ENCODE measurements around the gene TUBB3. TPM values are rescaled to one million over a fixed set of nuclear protein-coding genes. Genes with fewer than 3 reads are reported as not detected.

The TUBB3 gene
- total RNA-seq, 1 experiment from 2014 or later = 159 TPM

DNA sequence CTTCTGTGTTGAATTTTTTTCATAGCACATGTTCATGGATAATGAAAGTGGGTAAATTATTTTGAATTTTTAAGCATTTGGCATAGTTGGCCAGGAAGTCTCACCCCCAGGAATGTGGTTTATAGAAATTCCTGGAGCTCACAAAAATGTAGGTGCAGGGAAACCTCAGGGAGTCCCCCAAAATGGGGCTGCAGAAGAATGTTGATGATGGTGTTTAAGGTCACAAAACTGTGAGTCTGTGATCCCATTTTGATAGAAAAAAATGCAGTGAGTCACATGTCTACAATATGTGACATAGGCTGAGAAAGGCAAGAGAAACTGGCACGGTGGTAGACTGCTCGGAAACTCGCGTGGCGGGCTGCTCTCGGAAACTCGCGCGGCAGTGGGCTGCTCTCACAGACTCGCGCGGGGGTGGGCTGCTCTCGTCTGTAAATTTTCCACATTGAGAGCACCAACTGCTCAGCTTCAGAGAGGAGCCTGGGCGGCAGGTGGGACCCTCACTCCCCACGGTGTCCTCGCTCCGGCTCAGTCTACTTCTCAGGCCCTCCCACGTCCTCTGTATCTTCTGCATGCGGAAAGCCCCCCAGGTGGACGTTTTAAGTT is 23.2 kb upstream of the TUBB3 start:
- H3K4me3 ChIP-seq (ENCODE audit: low read length) = no peak overlapping the region
- no TSS peak for BruUV-seq (replicated peaks)
- ChIA-PET CTCF (no interaction called here), POLR2A (ENCODE audit: unreplicated experiment) (no interaction called here)
- peaks cover 2% of the 10 kb centered on the region; the same call in 1 of the 2 replicates for H3K36me3 ChIP-seq (ENCODE audit: low read depth, low read length)
- H3K9me2 ChIP-seq (replicated peaks; ENCODE audit: low read length) = no peaks in the 10 kb centered on the region
- no peak for ATAC-seq
- H4K20me1 ChIP-seq (ENCODE audit: low read length) = no peaks in the 10 kb centered on the region
- H3K4me2 ChIP-seq (ENCODE audit: low read length) = no peak overlapping the region
- no peaks in the 10 kb centered on the region for H3F3A ChIP-seq (ENCODE audit: low read length, unreplicated experiment)
- no peak overlapping the region for H3K27ac ChIP-seq (ENCODE audit: low read length)
- H3K79me2 ChIP-seq (ENCODE audit: low read length) = no peaks in the 10 kb centered on the region
- H3K9me3 ChIP-seq (ENCODE audit: low read length) = no peaks in the 10 kb centered on the region
- intact Hi-C loops (cut with micrococcal nuclease) = no loop called here
- H3K27me3 ChIP-seq (ENCODE audit: low read length) = no peaks in the 10 kb centered on the region
- DNase-seq = no peak
- no peak overlapping the region for H2AFZ ChIP-seq (ENCODE audit: low read length)
- TF ChIP-seq EZH2 (IDR thresholded peaks at IDR 0.05; ENCODE audit: low read length, unreplicated experiment) (no peak), EZH2phosphoT487 (IDR thresholded peaks at IDR 0.05; ENCODE audit: borderline replicate concordance, low read length) (no peak)
- TF ChIP-seq, protein P1, sequence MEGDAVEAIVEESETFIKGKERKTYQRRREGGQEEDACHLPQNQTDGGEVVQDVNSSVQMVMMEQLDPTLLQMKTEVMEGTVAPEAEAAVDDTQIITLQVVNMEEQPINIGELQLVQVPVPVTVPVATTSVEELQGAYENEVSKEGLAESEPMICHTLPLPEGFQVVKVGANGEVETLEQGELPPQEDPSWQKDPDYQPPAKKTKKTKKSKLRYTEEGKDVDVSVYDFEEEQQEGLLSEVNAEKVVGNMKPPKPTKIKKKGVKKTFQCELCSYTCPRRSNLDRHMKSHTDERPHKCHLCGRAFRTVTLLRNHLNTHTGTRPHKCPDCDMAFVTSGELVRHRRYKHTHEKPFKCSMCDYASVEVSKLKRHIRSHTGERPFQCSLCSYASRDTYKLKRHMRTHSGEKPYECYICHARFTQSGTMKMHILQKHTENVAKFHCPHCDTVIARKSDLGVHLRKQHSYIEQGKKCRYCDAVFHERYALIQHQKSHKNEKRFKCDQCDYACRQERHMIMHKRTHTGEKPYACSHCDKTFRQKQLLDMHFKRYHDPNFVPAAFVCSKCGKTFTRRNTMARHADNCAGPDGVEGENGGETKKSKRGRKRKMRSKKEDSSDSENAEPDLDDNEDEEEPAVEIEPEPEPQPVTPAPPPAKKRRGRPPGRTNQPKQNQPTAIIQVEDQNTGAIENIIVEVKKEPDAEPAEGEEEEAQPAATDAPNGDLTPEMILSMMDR (conservative IDR thresholded peaks at IDR 0.05; ENCODE audit: low read depth, low read length) = no peak
- no peaks in the 10 kb centered on the region for H3K4me1 ChIP-seq (ENCODE audit: insufficient read depth, low read length)
- H3K9ac ChIP-seq (ENCODE audit: low read length) = no peak overlapping the region

DNA sequence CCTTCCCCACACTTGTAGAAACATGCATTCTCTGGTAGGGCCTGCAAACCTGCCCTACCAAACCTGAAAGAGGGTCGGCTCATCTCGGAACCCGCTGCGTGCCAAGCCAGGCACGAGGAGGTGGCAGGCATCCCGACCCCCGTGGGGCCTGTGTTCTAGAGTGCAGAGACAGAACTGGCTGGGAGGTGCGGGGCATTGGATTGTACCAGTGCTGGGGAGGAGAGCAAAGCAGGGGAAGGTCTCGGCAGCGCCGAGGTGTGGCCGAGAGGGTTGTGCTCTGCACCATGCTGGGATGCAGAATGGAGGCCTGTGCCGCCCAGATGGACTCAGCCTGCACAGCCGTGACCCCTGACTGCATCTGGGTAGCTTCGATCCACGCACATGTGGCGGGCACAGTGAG is 22.3 kb upstream of the TUBB3 start:
- no peak overlapping the region for H3K4me3 ChIP-seq (ENCODE audit: low read length)
- H2AFZ ChIP-seq (ENCODE audit: low read length) = no peak overlapping the region
- POLR2A ChIA-PET (ENCODE audit: unreplicated experiment) = no interaction called here
- intact Hi-C loops (cut with micrococcal nuclease) = no loop called here
- no peaks in the 10 kb centered on the region for H3K27me3 ChIP-seq (ENCODE audit: low read length)
- H3F3A ChIP-seq (ENCODE audit: low read length, unreplicated experiment) = no peaks in the 10 kb centered on the region
- no peaks in the 10 kb centered on the region for H3K4me1 ChIP-seq (ENCODE audit: insufficient read depth, low read length)
- no peak overlapping the region for H3K27ac ChIP-seq (ENCODE audit: low read length)
- ATAC-seq (no peak), DNase-seq (no peak)
- no peaks in the 10 kb centered on the region for H3K9me3 ChIP-seq (ENCODE audit: low read length)
- no peak overlapping the region for H3K4me2 ChIP-seq (ENCODE audit: low read length)
- H3K9me2 ChIP-seq (replicated peaks; ENCODE audit: low read length) = no peaks in the 10 kb centered on the region
- CTCF ChIA-PET = no interaction called here
- no peak overlapping the region for H3K9ac ChIP-seq (ENCODE audit: low read length)
- no peaks in the 10 kb centered on the region for H4K20me1 ChIP-seq (ENCODE audit: low read length)
- TSS peak; percentile 15 for BruUV-seq (replicated peaks)
- H3K79me2 ChIP-seq (ENCODE audit: low read length) = no peaks in the 10 kb centered on the region
- H3K36me3 ChIP-seq (ENCODE audit: low read depth, low read length) = peaks cover 7% of the 10 kb centered on the region; the same call in 1 of the 2 replicates
- TF ChIP-seq, protein P1 (conservative IDR thresholded peaks at IDR 0.05; ENCODE audit: low read depth, low read length) = no peak
- TF ChIP-seq EZH2 (IDR thresholded peaks at IDR 0.05; ENCODE audit: low read length, unreplicated experiment) (no peak), EZH2phosphoT487 (IDR thresholded peaks at IDR 0.05; ENCODE audit: borderline replicate concordance, low read length) (no peak)

DNA sequence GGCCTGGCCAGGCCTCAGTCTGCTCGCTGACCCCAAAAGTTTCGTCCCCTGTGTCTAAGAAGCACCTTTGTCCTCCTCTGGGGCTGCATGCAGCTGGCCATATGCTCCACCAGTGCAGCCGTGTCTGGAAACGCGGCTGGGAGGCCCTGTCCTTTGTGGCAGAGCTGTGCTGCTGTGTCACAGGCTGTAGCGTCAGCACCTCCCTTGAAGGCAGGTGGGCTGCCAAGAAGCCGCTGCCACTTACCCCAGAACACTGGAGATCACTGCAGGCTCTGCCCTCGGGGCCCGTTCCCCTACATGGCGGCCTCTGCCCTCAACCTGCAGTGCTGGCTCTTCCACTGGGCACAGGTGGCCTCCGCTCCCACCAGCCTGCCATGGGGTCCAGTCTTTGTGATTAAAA is 20.2 kb upstream of the TUBB3 start:
- POLR2A ChIA-PET (ENCODE audit: unreplicated experiment) = no interaction called here
- CTCF ChIA-PET = no interaction called here
- intact Hi-C loops (cut with micrococcal nuclease) = no loop called here
- BruUV-seq (replicated peaks) = no TSS peak
- H3K4me3 ChIP-seq (ENCODE audit: low read length) = no peak overlapping the region
- ATAC-seq (no peak), DNase-seq (no peak)
- no peaks in the 10 kb centered on the region for H3K9me3 ChIP-seq (ENCODE audit: low read length)
- H3K9me2 ChIP-seq (replicated peaks; ENCODE audit: low read length) = no peaks in the 10 kb centered on the region
- H3K27me3 ChIP-seq (ENCODE audit: low read length) = no peaks in the 10 kb centered on the region
- H3K9ac ChIP-seq (ENCODE audit: low read length) = no peak overlapping the region
- no peaks in the 10 kb centered on the region for H3F3A ChIP-seq (ENCODE audit: low read length, unreplicated experiment)
- TF ChIP-seq, protein P1 (conservative IDR thresholded peaks at IDR 0.05; ENCODE audit: low read depth, low read length) = no peak
- TF ChIP-seq EZH2phosphoT487 (IDR thresholded peaks at IDR 0.05; ENCODE audit: borderline replicate concordance, low read length) = no peak
- H3K27ac ChIP-seq (ENCODE audit: low read length) = no peak overlapping the region
- no peak overlapping the region for H3K4me2 ChIP-seq (ENCODE audit: low read length)
- H3K79me2 ChIP-seq (ENCODE audit: low read length) = no peaks in the 10 kb centered on the region
- H2AFZ ChIP-seq (ENCODE audit: low read length) = no peak overlapping the region
- H3K4me1 ChIP-seq (ENCODE audit: insufficient read depth, low read length) = no peaks in the 10 kb centered on the region
- H3K36me3 ChIP-seq (ENCODE audit: low read depth, low read length) = peaks cover 12% of the 10 kb centered on the region; the same call in 1 of the 2 replicates
- H4K20me1 ChIP-seq (ENCODE audit: low read length) = no peaks in the 10 kb centered on the region
